Smooth muscle cell of the coronary artery (primary cell): ENCODE results near the gene LRRC75B. TPM values are rescaled to one million over a fixed set of nuclear protein-coding genes. Genes with fewer than 3 reads are reported as not detected.

Experiments
- total RNA-seq: library from RNA; depleted of rRNA; stranded (reverse); fragments of >200 nt; gene quantifications from 2 replicates; pipeline ENCODE4 v1.2.3, GENCODE V29; 2014; ENCODE audit warnings: low replicate concordance

The LRRC75B gene
- total RNA-seq: 1.9 and 2.6 TPM in 2 replicates

GRCh38 chr22:24592851-24593558 is at the start of gene LRRC75B:
Gene LRRC75B, minus strand, starts transcription at chr22:24593073. Its CDS starts 34 bp downstream, at chr22:24593039.

DNA sequence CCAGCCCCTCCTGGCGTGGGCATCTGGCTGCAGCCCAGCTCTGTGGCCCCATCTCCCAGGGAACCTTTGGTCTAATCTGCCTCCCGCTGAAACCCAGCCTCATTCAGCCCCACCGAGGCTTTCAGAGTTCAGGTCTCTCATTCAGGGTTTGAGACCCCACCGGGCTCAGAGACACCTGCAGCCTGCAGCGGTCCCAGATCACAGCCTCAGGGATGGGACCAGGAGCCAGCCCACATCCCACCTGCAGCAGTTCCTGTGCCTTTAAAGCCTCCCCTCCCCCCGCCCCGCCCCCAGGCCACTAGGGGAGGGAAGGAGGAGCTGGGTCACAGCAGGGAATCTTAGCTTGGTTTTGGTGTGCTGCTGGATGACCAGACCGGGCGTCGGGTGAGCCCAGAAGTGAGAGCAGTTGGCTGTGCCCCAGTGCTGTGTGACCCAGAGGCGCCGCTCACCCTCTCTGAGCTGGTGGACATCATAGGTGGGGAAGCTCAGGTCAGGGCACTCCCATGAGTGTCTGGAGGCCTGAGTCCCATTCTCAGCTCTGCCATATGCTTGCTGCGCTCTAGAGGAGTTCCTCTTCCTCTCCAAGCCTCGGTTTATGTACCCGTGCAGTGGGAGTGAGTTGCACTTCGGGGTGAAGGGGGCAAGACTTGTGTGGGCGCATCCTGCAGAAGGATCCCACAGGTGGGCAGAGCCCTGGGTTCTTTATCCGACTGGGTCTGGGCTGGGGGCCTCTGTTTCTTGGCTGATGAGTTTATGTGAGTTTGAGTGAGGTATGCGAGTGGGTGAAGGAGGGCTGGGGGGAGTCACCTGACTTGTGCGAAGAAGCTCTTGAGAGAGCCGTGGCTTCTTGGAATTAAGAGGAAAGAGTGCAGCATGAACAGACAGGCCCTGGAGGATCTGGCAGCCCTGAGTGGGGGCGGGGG is 10.2 kb upstream of the LRRC75B start, which contains the start of gene GGT1:
TSS of gene GGT1 (plus strand) at position 347 of the 923 bp plus-strand sequence. CDS start 7,889 bp downstream, outside the sequence.

DNA sequence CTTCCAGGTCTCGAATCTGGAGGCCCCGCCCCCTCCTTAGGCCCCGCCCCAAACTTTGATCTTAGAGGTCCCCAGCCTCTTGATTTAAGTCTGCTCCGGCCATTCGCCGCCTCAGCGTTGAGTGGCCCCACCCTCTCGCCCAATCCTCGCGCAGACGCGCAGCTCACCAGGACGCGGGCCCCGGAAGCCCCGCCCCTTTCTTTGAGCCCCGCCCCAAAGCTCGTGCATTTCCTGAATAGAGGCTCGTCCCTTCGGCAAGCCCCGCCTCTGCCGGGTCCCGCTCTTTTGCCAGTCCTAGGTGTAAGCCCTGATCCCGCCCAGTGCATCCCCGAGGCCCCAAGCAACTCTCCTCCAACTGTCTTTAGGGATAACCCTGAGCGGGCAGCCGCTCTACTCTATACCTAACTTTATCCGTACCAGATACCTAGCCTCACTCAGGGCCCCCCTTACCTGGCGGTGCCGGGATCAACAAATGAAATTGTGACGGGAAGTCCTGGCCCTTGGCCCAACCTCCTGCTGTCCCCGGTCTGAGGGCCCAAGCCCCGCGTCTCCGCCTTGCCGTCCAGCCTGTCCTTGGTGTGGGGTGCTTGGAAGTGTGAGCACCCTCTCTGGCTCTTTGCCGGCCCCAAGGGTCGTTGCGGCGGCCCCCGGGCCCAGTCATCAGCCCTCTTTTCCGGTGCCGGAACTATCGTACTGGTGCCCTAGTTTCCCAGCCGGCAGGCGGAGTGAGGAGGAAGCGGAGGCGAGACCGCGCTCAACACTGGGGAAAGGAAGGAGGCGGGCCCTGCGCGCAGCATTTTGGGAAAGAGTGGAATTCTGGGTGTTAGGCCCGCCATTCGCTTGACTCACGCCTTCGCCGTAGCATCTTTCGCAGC is 37.5 kb downstream of the LRRC75B start, which contains the start of gene SNRPD3:
TSS of gene SNRPD3 (plus strand) at position 835 of the 875 bp plus-strand sequence. CDS start 1,676 bp downstream, outside the sequence.

DNA sequence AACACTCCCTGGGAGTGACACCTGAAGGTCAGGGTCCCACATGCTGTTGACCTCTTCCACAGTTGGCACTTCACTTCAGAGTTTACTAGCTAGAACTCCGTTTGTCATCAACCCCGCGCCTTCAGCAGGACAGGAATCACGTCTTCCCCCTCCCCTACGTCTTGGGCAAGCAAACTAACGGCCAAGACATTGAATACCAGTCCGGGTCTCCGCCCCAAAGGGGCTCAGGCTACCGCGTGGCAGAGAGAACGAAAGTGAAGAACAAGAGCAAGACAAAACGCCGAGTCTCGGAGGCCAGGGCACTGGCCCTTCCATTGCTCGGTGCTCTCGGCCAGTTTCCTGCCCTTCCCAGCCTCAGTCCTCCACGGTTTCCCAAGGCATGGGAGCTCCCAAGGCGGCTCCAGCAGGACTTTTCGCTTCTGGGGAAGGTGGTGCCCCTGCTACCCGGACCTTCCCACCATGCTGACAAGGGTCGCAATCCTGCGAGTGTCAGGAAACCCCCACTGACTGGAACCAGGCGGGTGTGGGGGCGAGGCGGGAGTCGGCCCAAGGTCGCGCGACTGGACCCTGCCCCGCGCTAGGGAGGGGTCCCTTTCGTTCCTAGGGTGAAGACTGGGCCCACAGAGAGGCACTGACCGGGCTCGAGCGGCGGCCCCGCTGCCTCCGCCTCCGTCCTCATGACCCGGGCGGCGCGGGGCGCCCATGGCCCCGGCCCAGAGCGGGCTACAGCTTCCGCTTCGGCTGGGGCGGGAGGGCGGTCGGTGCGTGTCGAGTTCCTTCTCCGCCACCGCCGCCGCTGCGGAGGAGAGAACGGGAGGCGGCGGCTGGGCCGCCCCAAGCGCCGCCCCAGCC is 38.3 kb downstream of the LRRC75B start, which contains the start of gene GUCD1:
TSS of gene GUCD1 (minus strand) at position 826 of the 852 bp plus-strand sequence. CDS start at position 679, 147 bp downstream.

Other genes starting within 250 kb of the LRRC75B start
- 0.35 and 15.0 TPM in 2 replicates for gene ADORA2A, start 165.5 kb downstream of the LRRC75B start, total RNA-seq
- gene UPB1, start 97.7 kb downstream of the LRRC75B start, total RNA-seq: 1.4 TPM in 1 of 2 replicates, not detected in the other
- 153 and 182 TPM in 2 replicates for gene GUCD1, start 37.9 kb downstream of the LRRC75B start, total RNA-seq
- gene SNRPD3, start 37.1 kb downstream of the LRRC75B start, total RNA-seq: 193 and 203 TPM in 2 replicates
- 0.83 and 2.3 TPM in 2 replicates for gene GGT1, start 10.1 kb upstream of the LRRC75B start, total RNA-seq
- not detected in 2 replicates for gene PIWIL3, start 181.6 kb upstream of the LRRC75B start, total RNA-seq
- gene SGSM1, start 213.1 kb upstream of the LRRC75B start, total RNA-seq: under 0.01 TPM in 1 of 2 replicates, not detected in the other